NCI-H774 (cell line): ENCODE results near the gene GFRA4.

Experiments
- DNase-seq: peaks from one replicate; lab custom pipeline; 2025; lab: John Stamatoyannopoulos, UW

Gene GFRA4

GRCh38 chr20:3652676-3653596 is 10.3 kb downstream of the GFRA4 start:
- no peak for DNase-seq

GRCh38 chr20:3652221-3652620 is 11.0 kb downstream of the GFRA4 start:
- DNase-seq, result peak; percentile 29

DNA sequence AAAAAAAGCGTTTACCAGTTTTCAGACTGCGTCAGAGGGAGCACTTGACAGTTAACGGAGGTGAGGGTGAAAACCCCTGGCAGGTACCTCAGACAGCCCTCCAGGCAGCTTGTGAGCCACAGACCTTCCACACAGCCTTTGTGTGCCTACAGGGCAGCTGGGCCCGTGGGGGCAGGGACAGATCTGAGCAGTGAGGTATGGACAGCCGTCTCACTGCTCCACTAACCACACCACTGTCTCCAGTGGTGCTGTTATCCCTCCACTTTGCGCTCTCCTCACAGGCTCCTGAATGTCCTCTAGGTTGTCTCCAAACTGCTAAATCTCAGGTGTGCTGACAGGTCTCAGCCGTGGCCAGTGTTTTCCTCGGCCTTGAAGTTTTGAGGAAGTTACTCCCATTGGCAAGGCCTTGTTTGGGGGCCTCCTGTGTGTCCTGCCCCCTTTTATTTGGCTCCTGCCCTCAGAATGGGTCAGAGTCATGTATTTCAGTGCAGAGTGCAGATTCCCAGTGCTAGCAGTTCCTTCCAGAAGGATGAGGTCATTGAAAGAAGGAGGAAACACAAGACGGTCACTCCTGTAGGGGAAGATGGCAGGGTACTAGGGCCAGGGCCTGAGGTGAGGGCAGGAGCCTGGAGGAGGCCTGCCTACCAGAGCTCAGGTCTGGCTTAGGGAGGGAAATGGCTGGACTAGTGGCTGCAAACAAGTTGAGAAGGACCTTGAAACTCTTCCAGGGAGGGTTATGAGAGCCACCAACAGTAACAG is 11.8 kb downstream of the GFRA4 start:
- peak; percentile 51 for DNase-seq

DNA sequence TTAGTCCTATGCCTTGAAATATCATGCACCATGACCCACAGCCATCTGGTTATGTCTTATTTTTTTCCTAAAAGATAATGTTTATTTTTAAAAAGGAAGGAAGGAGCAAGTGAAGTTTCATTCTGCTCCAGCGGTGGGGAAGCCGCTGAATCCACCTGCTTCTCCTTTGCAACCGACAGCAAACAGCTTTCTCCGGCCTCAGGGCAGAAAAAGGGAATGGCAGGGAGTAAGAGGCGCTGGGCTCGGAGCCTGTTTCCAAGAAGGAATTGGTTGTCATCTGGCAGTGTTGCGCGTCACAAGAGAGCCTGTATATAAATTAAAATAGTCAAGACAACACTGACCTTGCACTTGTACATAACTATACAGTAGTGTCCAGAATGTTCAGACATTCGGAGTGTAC is 14.2 kb downstream of the GFRA4 start:
- DNase-seq, result no peak

DNA sequence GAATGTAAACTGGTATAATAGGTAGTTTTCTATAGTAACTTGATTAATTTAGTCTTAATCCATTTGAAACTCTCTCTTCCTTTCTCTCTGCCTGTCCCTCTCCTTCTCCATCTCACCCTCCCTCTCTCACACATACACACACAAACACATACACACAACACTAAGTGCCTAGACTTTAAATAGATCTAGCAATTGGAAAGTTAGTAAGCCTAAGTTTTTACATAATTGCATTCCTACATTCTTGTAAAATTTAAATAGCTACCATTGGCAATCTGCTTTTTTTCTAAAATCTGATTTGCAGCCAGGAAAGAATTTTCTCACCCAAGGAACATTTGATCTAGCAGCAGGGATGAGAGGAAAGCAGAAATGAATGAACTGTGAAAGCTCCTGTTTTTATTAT is 15.7 kb downstream of the GFRA4 start:
- no peak for DNase-seq

DNA sequence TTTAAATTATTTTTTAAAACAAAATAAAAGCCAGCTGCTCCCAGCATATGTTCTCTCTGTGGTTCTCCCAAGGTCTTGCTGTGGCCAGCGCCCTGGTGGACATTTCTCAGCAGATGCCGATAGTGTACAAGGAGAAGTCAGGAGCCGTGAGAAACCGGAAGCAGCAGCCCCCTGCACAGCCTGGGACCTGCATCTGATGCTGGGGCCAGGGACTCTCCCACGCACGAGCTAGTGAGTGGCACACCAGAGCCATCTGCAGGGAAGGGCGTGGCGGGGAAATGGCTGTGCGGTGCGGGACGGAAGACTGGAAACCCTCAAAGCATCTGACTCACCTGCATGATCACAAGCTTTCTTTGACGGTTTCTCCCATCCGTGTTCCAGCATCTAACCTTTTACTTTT is 16.5 kb downstream of the GFRA4 start:
- no peak for DNase-seq

DNA sequence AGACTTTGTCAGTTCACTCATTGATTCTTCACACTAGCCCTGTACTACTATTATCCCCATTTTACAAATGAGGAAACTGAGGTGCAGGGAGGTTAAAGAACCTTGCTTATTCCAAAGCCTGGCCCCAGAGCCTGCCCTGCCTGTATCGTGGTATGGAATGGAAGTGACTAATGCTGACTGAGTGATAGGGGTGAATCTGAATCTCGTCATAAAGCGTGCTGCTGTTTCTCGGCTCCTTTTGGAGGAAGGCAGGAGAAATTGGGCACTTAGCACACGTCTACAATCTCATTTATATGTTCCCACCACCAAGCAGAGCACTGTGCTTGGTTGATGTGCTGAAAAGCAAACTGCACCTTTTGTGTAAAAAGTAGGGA is 17.1 kb downstream of the GFRA4 start:
- DNase-seq, result no peak

DNA sequence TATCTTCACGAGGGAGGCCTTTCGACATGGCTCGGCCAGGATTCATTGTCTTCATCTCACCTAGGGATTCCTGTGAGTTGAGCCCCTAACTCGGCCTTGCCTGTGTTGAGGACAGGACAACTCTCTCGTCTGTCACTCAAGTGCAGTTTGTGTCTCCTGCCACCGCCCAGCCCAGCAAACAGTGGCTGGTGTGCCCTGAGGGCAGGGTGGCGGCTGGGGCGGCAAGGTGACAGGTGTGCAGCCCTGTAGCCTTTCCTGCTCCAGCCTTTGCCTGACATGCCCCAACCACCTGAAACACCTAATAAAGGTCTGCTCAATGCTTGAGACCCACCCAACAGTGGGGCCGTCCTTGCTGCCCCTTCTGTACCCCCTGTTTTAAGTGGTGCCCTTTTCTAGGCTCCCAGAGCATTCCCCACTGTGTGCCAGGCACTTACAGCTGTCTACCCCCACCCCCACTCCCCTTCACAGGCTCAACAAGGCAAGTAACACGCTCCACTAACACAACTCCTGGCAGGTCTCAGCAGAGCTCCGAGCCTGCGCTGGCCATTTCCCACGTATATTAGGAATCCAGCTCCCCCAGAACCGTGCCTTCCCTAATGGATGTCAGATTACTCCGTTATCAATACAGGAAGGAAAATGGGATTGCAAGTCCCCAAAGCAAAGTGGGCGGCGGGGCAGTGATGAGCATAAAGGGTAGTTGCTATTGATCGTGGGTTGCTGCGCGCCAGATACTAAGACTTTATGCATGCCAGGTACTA is 17.7 kb downstream of the GFRA4 start:
- no peak for DNase-seq

GRCh38 chr20:3640259-3640658 is 22.9 kb downstream of the GFRA4 start:
- no peak for DNase-seq

DNA sequence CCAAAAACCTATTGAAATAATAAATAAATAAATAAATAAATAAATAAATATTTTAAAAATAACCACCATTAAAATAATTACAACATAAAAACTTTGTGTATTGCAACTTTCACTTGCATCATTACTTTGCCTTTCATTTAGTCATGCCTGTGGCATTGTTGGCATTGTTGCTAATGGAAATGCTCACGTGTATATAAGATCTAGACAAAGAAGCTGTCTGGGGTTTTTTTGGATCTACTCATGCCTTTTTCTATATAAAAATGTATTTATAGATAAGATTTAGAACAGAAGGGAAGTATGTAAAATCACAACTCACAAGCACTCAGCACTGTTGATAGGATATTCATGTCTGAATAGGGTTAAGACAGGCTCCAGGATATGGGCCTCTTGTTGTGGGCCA is 27.9 kb downstream of the GFRA4 start:
- DNase-seq, result no peak

- no peak for DNase-seq
These were observed 29.2 kb downstream of the GFRA4 start for GRCh38 chr20:3633913-3634478.

- no peak for DNase-seq
These were observed 30.7 kb downstream of the GFRA4 start for GRCh38 chr20:3632311-3633004.

- no peak for DNase-seq
These were observed 31.7 kb downstream of the GFRA4 start for GRCh38 chr20:3631534-3631933.

GRCh38 chr20:3630429-3630828 is 32.8 kb downstream of the GFRA4 start:
- DNase-seq, result no peak

DNA sequence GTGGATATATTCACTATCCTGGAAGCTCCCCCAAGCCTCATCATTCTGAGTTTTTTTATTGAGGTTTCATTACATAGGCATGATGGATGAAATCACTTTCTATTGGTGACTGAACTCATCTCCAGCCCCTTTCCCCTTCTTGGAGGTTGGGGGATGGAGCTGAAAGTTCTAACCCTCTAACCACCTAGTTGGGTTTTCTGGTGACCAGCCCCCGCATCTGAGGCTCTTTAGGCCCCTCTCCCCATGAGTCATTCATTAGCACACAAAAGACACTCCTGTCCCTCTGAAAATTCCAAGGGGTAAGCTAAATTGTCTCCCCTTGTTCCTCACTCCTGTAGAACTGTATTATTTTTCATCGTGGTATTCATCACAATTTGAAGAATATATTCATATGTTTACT is 33.3 kb downstream of the GFRA4 start:
- no peak for DNase-seq

- no peak for DNase-seq
These were observed 34.5 kb downstream of the GFRA4 start for GRCh38 chr20:3628502-3629314.

DNA sequence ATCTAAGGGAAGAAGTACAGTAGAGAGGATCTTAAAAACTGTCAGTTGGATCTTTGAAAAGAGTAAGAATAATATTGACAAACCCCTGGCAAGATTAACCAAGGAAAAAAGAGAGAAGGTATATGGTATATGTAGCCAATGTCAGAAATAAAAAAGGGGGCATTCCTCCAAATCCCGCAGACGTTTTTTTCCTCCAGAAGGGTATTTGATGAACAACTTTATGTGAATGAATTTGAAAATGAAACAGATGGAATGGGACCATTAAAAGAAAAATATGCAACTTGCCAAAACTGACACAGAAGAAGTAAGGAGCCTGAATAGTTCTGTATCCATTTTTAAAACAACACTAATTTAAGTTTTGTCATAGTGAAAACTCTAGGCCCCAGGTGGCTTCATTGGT is 35.7 kb downstream of the GFRA4 start:
- DNase-seq, result no peak

- no peak for DNase-seq
These were observed 40.8 kb downstream of the GFRA4 start for GRCh38 chr20:3622406-3622805.

GRCh38 chr20:3621111-3621510 is 42.1 kb downstream of the GFRA4 start:
- DNase-seq, result no peak

DNA sequence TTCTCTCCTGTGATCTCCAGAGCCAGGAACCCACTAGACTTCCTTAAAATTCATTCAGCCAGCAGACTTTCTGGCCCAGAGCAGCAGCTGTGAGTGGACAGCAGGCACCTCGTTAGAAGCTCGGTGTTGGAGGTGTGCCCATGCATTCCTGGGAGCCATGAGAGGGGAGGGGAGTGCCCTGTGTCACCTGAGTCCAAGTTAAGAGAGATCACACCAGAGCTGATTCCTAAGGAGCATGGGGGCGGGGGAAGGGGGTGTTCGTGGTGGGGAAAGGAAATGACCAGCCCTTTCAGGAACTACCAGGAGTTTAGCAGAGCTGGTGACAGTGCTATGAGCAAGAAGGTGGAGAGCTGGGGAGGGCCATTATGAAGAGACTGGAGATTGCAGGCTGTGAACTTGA is 46.9 kb downstream of the GFRA4 start:
- DNase-seq, result no peak
